22Rv1 (cell line): Measurements from ENCODE around the gene SPACDR.

ENCODE experiments used
- H3K27ac ChIP-seq: fragments of 450-650 bp; 2 replicates; pipeline ENCODE4 v1.5.1; 2017
- ZFX ChIP-seq: fragments of 450-650 bp; IDR thresholded peaks from 2 replicates; pipeline ENCODE4 v1.6.1; 2017; ENCODE audit warnings: antibody characterized with exemption, borderline replicate concordance
- TF ChIP-seq, protein P1 (sequence below): fragments of 450-650 bp; IDR thresholded peaks from 2 replicates; pipeline ENCODE4 v1.5.1; 2017; ENCODE audit warnings: mild to moderate bottlenecking

SPACDR gene

GRCh38 chr7:100413889-100414288, 50.2 kb downstream of the SPACDR start:
- TF ChIP-seq, protein P1, sequence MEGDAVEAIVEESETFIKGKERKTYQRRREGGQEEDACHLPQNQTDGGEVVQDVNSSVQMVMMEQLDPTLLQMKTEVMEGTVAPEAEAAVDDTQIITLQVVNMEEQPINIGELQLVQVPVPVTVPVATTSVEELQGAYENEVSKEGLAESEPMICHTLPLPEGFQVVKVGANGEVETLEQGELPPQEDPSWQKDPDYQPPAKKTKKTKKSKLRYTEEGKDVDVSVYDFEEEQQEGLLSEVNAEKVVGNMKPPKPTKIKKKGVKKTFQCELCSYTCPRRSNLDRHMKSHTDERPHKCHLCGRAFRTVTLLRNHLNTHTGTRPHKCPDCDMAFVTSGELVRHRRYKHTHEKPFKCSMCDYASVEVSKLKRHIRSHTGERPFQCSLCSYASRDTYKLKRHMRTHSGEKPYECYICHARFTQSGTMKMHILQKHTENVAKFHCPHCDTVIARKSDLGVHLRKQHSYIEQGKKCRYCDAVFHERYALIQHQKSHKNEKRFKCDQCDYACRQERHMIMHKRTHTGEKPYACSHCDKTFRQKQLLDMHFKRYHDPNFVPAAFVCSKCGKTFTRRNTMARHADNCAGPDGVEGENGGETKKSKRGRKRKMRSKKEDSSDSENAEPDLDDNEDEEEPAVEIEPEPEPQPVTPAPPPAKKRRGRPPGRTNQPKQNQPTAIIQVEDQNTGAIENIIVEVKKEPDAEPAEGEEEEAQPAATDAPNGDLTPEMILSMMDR = no peak
- TF ChIP-seq ZFX = no peak
- no peak overlapping the region for H3K27ac ChIP-seq

DNA sequence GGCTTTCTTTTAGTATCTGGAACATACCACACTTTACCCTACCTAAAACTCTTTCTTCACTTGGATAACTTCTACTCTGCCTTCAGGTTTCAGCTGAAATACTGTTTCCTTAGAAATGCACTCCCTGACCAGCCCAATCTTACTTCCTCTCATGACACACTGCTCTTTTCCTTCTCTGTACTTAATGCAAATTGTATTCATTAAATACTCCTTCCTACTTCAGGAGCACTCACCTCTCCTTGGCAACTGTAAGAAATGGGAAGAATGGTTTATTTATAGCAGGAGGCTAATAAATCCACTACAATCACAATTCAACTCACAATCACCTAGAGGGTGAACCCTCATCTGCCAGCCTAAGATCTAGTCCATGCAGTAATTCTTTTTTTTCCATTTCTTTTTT, 50.7 kb downstream of the SPACDR start:
- TF ChIP-seq ZFX = no peak
- TF ChIP-seq, protein P1 = no peak

GRCh38 chr7:100411101-100411500, 53.0 kb downstream of the SPACDR start:
- H3K27ac ChIP-seq = no peak overlapping the region
- TF ChIP-seq ZFX = no peak
- TF ChIP-seq, protein P1 = no peak

More for the DNA sequence above, 50.7 kb downstream of the SPACDR start:
- H3K27ac ChIP-seq = no peak overlapping the region

DNA sequence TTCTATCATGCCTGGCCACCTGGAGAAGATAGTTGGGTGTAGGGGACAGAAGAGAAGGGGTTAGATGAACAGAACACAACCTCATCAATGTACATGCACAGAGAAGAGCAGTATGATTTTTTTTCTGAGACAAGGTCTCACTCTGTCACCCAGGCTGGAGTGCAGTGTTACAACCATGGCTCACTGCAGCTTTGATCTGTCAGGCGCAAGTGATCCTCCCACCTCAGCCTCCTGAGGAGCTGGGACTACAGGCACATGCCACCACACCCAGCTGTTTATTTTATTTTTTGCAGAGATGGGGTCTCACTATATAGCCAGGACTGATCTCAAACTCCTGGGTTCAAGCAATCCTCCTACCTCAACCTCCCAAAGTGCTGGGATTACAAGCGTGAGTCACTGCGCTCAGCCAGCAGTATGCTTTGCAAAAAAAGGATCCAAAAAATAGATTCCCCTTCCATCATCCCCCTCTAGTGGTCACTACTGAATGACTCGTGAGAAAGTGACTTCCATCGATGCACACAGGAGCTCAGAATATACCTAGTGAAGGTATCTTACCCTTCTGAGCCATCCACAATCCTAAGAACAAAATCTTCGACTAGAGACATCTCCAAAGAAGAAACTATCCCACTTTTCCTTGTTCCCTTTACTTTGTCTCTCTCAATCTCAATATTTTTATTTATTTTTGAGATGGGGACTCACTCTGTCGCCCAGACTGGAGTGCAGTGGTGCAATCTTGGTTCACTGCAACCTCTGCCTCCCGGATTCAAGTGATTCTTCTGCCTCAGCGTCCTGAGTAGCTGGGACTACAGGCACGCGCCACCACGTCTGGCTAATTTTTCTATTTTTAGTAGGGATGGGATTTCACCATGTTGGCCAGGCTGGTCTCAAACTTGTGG, 56.5 kb downstream of the SPACDR start:
- H3K27ac ChIP-seq = no peak overlapping the region
- TF ChIP-seq, protein P1 = peak; percentile 89
- TF ChIP-seq ZFX = no peak

DNA sequence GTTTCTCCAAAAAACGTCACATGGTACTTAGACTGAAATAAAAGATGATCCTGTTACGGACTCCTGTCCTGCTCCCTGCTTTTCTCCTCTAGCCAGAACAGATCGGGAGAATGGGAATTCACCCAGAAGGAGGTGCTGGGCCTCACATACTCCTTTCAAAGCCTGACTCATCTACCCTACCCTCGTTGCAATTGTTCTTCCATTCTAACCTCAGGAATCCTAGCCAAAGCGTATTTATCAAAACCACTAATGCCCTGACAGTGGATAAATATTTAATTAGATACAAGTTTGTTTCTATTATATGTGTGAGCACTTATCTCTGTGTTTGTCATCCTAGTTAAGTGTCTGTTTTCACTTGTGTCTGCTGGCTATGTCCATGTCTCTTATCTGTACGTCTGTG, 57.3 kb downstream of the SPACDR start:
- TF ChIP-seq ZFX = no peak
- TF ChIP-seq, protein P1 = no peak

More for the DNA sequence above, 57.3 kb downstream of the SPACDR start:
- H3K27ac ChIP-seq = no peak overlapping the region
